ENCODE measurements around the gene MVP. TPM values are rescaled to one million over a fixed set of nuclear protein-coding genes. Genes with fewer than 3 reads are reported as not detected.

MVP gene
- total RNA-seq, 1 experiment from 2014 or later, result 72.5 TPM

GRCh38 chr16:29843931-29844330 is 23.7 kb downstream of the MVP start:
- peaks cover 3% of the 10 kb centered on the region; the same call in 1 of the 2 replicates for H3K36me3 ChIP-seq (ENCODE audit: control insufficient read depth, insufficient read depth, low read length)
- ChIA-PET CTCF (interaction anchor here (1.8 kb wide), 1 partner anchor 55 kb away, joined by 3 read pairs; the partner anchor contains the start of gene SEZ6L2), POLR2A (no interaction called here)
- Mint-ChIP-seq H3K9me3 (ENCODE audit: unreplicated experiment) (no peaks in the 10 kb centered on the region), H3K27ac (ENCODE audit: unreplicated experiment) (no peak overlapping the region), H3K36me3 (ENCODE audit: insufficient read depth, unreplicated experiment) (peaks cover 21% of the 10 kb centered on the region), H3K4me3 (ENCODE audit: unreplicated experiment) (no peak overlapping the region), H3K27me3 (ENCODE audit: insufficient read depth, unreplicated experiment) (no peaks in the 10 kb centered on the region), H3K4me1 (ENCODE audit: low read depth, unreplicated experiment) (no peaks in the 10 kb centered on the region)
- DNase-seq, result no peak
- BruUV-seq (replicated peaks), result no TSS peak
- H3K9me3 ChIP-seq, result no peaks in the 10 kb centered on the region
- no peaks in the 10 kb centered on the region for H3K4me1 ChIP-seq
- H3K27me3 ChIP-seq (replicated peaks; ENCODE audit: control insufficient read depth, insufficient read depth, low read length), result no peaks in the 10 kb centered on the region
- TF ChIP-seq CTCF (IDR thresholded peaks at IDR 0.05; ENCODE audit: insufficient read depth in 1 of 2, low read depth in 1 of 2, low read length in 1 of 2, severe bottlenecking in 1 of 2, unreplicated experiment in 1 of 2), result no peak
- intact Hi-C loops (cut with micrococcal nuclease; ENCODE audit: unreplicated experiment), result no loop called here
- no peak overlapping the region for H3K4me3 ChIP-seq (ENCODE audit: low read depth, low read length)

- ChIA-PET CTCF (interaction anchor here (0.7 to 1.8 kb wide), 3 partner anchors 38 to 55 kb away, joined by 3 to 4 read pairs (median 3); partner anchors contain the start of gene SEZ6L2), POLR2A (no interaction called here)
- no peaks in the 10 kb centered on the region for H3K27me3 ChIP-seq (replicated peaks; ENCODE audit: control insufficient read depth, insufficient read depth, low read length)
- DNase-seq, result no peak
- intact Hi-C loops (cut with micrococcal nuclease; ENCODE audit: unreplicated experiment), result no loop called here
- BruUV-seq (replicated peaks), result no TSS peak
- Mint-ChIP-seq H3K4me1 (ENCODE audit: low read depth, unreplicated experiment) (peaks cover 6% of the 10 kb centered on the region), H3K4me3 (ENCODE audit: unreplicated experiment) (no peak overlapping the region), H3K27me3 (ENCODE audit: insufficient read depth, unreplicated experiment) (no peaks in the 10 kb centered on the region), H3K36me3 (ENCODE audit: insufficient read depth, unreplicated experiment) (peaks cover 27% of the 10 kb centered on the region), H3K9me3 (ENCODE audit: unreplicated experiment) (no peaks in the 10 kb centered on the region), H3K27ac (ENCODE audit: unreplicated experiment) (no peak overlapping the region)
- H3K9me3 ChIP-seq, result no peaks in the 10 kb centered on the region
- no peak overlapping the region for H3K4me3 ChIP-seq (ENCODE audit: low read depth, low read length)
- peaks cover 6% of the 10 kb centered on the region; the same call in 1 of the 2 replicates for H3K4me1 ChIP-seq
- peaks cover 3% of the 10 kb centered on the region; the same call in 1 of the 2 replicates for H3K36me3 ChIP-seq (ENCODE audit: control insufficient read depth, insufficient read depth, low read length)
- no peak for TF ChIP-seq CTCF (IDR thresholded peaks at IDR 0.05; ENCODE audit: insufficient read depth in 1 of 2, low read depth in 1 of 2, low read length in 1 of 2, severe bottlenecking in 1 of 2, unreplicated experiment in 1 of 2)
These were observed 24.5 kb downstream of the MVP start for GRCh38 chr16:29844575-29845331.

- peaks cover 6% of the 10 kb centered on the region for H3K4me1 Mint-ChIP-seq (ENCODE audit: low read depth, unreplicated experiment)
- H3K27me3 Mint-ChIP-seq (ENCODE audit: insufficient read depth, unreplicated experiment), result no peaks in the 10 kb centered on the region
- peaks cover 7% of the 10 kb centered on the region; the same call in 1 of the 2 replicates for H3K4me1 ChIP-seq
- H3K27ac Mint-ChIP-seq (ENCODE audit: unreplicated experiment), result no peak overlapping the region
- BruUV-seq (replicated peaks), result no TSS peak
- intact Hi-C loops (cut with micrococcal nuclease; ENCODE audit: unreplicated experiment), result no loop called here
- H3K4me3 ChIP-seq (ENCODE audit: low read depth, low read length), result no peak overlapping the region
- peaks cover 22% of the 10 kb centered on the region for H3K36me3 Mint-ChIP-seq (ENCODE audit: insufficient read depth, unreplicated experiment)
- no peaks in the 10 kb centered on the region for H3K9me3 Mint-ChIP-seq (ENCODE audit: unreplicated experiment)
- no peak for TF ChIP-seq CTCF (IDR thresholded peaks at IDR 0.05; ENCODE audit: insufficient read depth in 1 of 2, low read depth in 1 of 2, low read length in 1 of 2, severe bottlenecking in 1 of 2, unreplicated experiment in 1 of 2)
- ChIA-PET POLR2A (no interaction called here), CTCF (interaction anchor here (0.7 kb wide), 2 partner anchors 39 to 46 kb away, joined by 3 to 4 read pairs; no protein-coding TSS in a partner anchor)
- H3K9me3 ChIP-seq, result no peaks in the 10 kb centered on the region
- H3K36me3 ChIP-seq (ENCODE audit: control insufficient read depth, insufficient read depth, low read length), result 0 out of 2 replicates have a peak, but pooled peaks cover 3% of the 10 kb centered on the region
- DNase-seq, result no peak
- no peaks in the 10 kb centered on the region for H3K27me3 ChIP-seq (replicated peaks; ENCODE audit: control insufficient read depth, insufficient read depth, low read length)
- no peak overlapping the region for H3K4me3 Mint-ChIP-seq (ENCODE audit: unreplicated experiment)
These were observed 25.4 kb downstream of the MVP start for GRCh38 chr16:29845656-29846055.
